HL-60 (cell line): ENCODE results near the gene B2M.

Source experiments
- DNase-seq, 2 experiments: peaks; one replicate each; pipeline ENCODE4 v3.0.0-alpha.2; 2010 to 2020; ENCODE audit warnings: low read depth in 1 of 2, low spot score in 1 of 2
- H3K27ac ChIP-seq: fragments of 250-450 bp; sonication (Bioruptor Pico); replicated peaks from 2 replicates; pipeline ENCODE4 v1.5.1; 2020; ENCODE audit warnings: mild to moderate bottlenecking, moderate library complexity
- H3K27me3 ChIP-seq: fragments of 250-450 bp; sonication (Bioruptor Pico); 2 replicates; pipeline ENCODE4 v1.5.1; 2021; ENCODE audit warnings: mild to moderate bottlenecking, moderate library complexity; ENCODE audit not compliant: insufficient read depth, poor library complexity, severe bottlenecking
- H3K4me3 ChIP-seq: replicated peaks from 2 replicates; pipeline ENCODE4 v1.5.1; 2011; ENCODE audit warnings: mild to moderate bottlenecking, control low read depth, low read length; ENCODE audit not compliant: insufficient read depth
- GABPA ChIP-seq: IDR thresholded peaks from 2 replicates; pipeline ENCODE4 v1.6.1; 2012; ENCODE audit warnings: low read depth
- POLR2AphosphoS5 ChIP-seq: IDR thresholded peaks from 2 replicates; pipeline ENCODE4 v1.6.1; 2012; ENCODE audit warnings: low read depth
- SPI1 ChIP-seq: IDR thresholded peaks from 2 replicates; pipeline ENCODE4 v1.6.1; 2012; ENCODE audit warnings: low read depth, mild to moderate bottlenecking, borderline replicate concordance
- TF ChIP-seq, protein P1 (sequence below): IDR thresholded peaks from one replicate; pipeline ENCODE4 v1.5.1; 2011; ENCODE audit warnings: low read length, control low read depth, inconsistent platforms; ENCODE audit not compliant: insufficient read depth
- TF ChIP-seq, protein P2 (sequence below): IDR thresholded peaks from 2 replicates; pipeline ENCODE4 v1.6.1; 2012; ENCODE audit warnings: low read depth; ENCODE audit not compliant: insufficient replicate concordance

B2M gene

DNA sequence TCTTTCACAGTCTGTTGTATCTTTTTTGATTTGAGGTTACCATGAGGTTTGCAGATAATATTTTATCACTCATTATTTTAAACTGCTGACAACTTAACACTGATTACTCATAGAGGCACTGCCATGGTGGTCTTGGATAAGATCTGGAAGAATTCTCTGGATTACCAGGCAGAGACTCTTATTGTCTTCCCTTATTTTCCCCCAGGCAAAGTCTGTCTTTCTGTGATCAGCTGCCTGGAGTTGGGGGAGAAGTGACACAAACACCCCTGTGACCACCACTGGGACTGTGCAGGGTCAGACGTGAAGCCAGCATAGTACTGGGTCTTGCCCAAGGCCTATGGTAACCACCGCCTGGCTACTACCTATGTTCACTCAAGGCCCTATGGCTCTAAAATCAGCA lies 4.9 kb upstream of the B2M start:
- TF ChIP-seq, protein P1, sequence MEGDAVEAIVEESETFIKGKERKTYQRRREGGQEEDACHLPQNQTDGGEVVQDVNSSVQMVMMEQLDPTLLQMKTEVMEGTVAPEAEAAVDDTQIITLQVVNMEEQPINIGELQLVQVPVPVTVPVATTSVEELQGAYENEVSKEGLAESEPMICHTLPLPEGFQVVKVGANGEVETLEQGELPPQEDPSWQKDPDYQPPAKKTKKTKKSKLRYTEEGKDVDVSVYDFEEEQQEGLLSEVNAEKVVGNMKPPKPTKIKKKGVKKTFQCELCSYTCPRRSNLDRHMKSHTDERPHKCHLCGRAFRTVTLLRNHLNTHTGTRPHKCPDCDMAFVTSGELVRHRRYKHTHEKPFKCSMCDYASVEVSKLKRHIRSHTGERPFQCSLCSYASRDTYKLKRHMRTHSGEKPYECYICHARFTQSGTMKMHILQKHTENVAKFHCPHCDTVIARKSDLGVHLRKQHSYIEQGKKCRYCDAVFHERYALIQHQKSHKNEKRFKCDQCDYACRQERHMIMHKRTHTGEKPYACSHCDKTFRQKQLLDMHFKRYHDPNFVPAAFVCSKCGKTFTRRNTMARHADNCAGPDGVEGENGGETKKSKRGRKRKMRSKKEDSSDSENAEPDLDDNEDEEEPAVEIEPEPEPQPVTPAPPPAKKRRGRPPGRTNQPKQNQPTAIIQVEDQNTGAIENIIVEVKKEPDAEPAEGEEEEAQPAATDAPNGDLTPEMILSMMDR = no peak
- TF ChIP-seq POLR2AphosphoS5 (no peak), SPI1 (no peak), GABPA (no peak)
- TF ChIP-seq, protein P2, sequence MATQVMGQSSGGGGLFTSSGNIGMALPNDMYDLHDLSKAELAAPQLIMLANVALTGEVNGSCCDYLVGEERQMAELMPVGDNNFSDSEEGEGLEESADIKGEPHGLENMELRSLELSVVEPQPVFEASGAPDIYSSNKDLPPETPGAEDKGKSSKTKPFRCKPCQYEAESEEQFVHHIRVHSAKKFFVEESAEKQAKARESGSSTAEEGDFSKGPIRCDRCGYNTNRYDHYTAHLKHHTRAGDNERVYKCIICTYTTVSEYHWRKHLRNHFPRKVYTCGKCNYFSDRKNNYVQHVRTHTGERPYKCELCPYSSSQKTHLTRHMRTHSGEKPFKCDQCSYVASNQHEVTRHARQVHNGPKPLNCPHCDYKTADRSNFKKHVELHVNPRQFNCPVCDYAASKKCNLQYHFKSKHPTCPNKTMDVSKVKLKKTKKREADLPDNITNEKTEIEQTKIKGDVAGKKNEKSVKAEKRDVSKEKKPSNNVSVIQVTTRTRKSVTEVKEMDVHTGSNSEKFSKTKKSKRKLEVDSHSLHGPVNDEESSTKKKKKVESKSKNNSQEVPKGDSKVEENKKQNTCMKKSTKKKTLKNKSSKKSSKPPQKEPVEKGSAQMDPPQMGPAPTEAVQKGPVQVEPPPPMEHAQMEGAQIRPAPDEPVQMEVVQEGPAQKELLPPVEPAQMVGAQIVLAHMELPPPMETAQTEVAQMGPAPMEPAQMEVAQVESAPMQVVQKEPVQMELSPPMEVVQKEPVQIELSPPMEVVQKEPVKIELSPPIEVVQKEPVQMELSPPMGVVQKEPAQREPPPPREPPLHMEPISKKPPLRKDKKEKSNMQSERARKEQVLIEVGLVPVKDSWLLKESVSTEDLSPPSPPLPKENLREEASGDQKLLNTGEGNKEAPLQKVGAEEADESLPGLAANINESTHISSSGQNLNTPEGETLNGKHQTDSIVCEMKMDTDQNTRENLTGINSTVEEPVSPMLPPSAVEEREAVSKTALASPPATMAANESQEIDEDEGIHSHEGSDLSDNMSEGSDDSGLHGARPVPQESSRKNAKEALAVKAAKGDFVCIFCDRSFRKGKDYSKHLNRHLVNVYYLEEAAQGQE = no peak
- no peaks in the 10 kb centered on the region for H3K27me3 ChIP-seq
- no peak overlapping the region for H3K27ac ChIP-seq
- H3K4me3 ChIP-seq = no peak overlapping the region
- no peak for DNase-seq

DNA sequence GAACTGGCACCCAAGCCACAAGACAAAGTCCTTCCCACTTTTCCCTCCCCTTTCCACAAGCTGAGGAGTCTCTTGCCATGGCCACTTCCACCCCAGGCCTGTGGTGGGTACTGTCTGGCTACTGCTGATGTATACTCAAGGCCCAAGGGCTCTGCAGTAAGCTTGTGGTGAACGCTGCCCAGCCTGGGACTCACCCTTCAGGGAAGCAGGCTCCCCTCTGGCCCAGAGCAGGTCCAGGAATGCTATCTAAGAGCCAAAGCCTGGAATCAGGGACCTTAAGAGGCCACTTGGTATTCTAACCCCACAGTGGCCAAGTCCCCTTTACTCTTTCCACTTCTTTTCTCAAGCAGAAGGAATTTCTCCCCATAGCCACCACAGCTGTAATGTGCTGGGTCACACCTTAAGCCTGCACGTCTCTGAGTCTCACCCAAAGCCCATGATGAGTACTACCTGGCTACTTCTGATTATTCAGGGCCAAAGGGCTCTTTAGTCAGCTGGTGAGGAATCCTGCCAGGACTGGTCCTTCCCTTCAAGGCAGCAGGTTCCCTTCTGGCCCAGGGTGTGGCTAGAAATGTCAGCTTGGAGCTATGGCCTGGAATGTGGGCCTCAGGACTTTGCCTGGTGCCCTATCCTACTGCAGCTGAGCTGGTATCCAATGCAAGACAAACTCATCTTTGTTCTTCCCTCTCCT lies 4.2 kb upstream of the B2M start:
- Histone ChIP-seq H3K27ac (no peak overlapping the region), H3K27me3 (no peaks in the 10 kb centered on the region), H3K4me3 (no peak overlapping the region)
- TF ChIP-seq GABPA (no peak), POLR2AphosphoS5 (no peak), SPI1 (no peak)
- TF ChIP-seq, protein P1 = no peak
- TF ChIP-seq, protein P2 = no peak
- no peak for DNase-seq

DNA sequence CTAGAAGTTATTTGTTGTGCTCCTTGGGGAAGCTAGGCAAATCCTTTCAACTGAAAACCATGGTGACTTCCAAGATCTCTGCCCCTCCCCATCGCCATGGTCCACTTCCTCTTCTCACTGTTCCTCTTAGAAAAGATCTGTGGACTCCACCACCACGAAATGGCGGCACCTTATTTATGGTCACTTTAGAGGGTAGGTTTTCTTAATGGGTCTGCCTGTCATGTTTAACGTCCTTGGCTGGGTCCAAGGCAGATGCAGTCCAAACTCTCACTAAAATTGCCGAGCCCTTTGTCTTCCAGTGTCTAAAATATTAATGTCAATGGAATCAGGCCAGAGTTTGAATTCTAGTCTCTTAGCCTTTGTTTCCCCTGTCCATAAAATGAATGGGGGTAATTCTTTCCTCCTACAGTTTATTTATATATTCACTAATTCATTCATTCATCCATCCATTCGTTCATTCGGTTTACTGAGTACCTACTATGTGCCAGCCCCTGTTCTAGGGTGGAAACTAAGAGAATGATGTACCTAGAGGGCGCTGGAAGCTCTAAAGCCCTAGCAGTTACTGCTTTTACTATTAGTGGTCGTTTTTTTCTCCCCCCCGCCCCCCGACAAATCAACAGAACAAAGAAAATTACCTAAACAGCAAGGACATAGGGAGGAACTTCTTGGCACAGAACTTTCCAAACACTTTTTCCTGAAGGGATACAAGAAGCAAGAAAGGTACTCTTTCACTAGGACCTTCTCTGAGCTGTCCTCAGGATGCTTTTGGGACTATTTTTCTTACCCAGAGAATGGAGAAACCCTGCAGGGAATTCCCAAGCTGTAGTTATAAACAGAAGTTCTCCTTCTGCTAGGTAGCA lies 851 bp upstream of the B2M start:
- peak; percentile 42; the same call in 1 of the 2 replicates for TF ChIP-seq POLR2AphosphoS5
- TF ChIP-seq, protein P2 = peak; percentile 42
- peak; percentile 100 for TF ChIP-seq SPI1
- no peak for TF ChIP-seq GABPA
- TF ChIP-seq, protein P1 = no peak
- Histone ChIP-seq H3K4me3 (peak overlapping the region; percentile 88), H3K27ac (peak overlapping the region; percentile 97), H3K27me3 (no peaks in the 10 kb centered on the region)
- DNase-seq = peak; percentile 80 to 89
